SK-N-MC (cell line): ENCODE results near the gene SPIRE1.
"Not testable (repeated sequence)": the region's sequence is repeated elsewhere in the genome, so short reads cannot be mapped to it uniquely, and the experiment has no call there.

ENCODE experiments used
- DNase-seq: peaks from one replicate; pipeline ENCODE4 v3.0.0-alpha.2; 2011; ENCODE audit warnings: low read depth, low spot score
- H3K27ac ChIP-seq: fragments of 200-600 bp; sonication (generic); 2 replicates; pipeline ENCODE4 v1.5.1; 2016; ENCODE audit warnings: mixed run types
- H3K36me3 ChIP-seq: fragments of 200-600 bp; sonication (generic); 2 replicates; pipeline ENCODE4 v1.6.1; 2017; ENCODE audit warnings: antibody characterized with exemption, low read length, mixed read lengths; ENCODE audit not compliant: insufficient read depth
- H3K4me3 ChIP-seq: fragments of 200-600 bp; sonication (generic); 2 replicates; pipeline ENCODE4 v1.5.1; 2016
- H3K9ac ChIP-seq: fragments of 200-600 bp; sonication (generic); 2 replicates; pipeline ENCODE4 v1.8.0; 2017; ENCODE audit warnings: mixed run types, mixed read lengths; ENCODE audit not compliant: insufficient read length
- H3K9me3 ChIP-seq: fragments of 200-600 bp; sonication (generic); 2 replicates; pipeline ENCODE4 v1.6.1; 2017; ENCODE audit warnings: low read depth, mild to moderate bottlenecking, antibody characterized with exemption, low read length, moderate library complexity, mixed read lengths
- EZH2 ChIP-seq: fragments of 200-600 bp; sonication (generic); IDR thresholded peaks from one replicate; pipeline ENCODE4 v1.6.1; 2017; ENCODE audit warnings: antibody characterized with exemption
- FOXP2 ChIP-seq: optimal IDR thresholded peaks from 2 replicates; pipeline ENCODE3; 2011; ENCODE audit warnings: mild to moderate bottlenecking, moderate library complexity; ENCODE audit not compliant: insufficient read depth; ENCODE audit errors: extremely low read length, control extremely low read depth
- POLR2AphosphoS5 ChIP-seq: IDR thresholded peaks from 2 replicates; pipeline ENCODE4 v1.6.1; 2012; ENCODE audit warnings: mild to moderate bottlenecking, low read depth, low read length, borderline replicate concordance

SPIRE1 gene

DNA sequence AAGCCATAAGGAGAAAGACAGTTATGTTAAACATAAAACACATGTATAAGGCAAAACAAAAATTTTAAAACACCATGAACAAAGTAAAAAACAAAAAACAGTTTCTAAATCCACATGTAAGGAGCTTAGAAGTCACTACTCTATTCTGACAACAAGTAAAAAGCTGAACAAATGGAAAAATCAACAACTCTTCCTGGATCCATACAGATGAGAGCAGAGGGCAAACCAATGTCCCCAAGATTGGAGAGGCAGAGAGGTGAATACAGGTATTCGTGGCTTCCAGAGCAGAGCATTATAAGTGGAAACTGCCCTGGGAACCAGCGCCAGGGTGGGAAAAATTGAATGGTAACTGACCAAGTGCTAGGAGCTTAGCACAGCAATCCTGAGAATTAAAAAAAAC, 93.5 kb downstream of the SPIRE1 start:
- Histone ChIP-seq H3K27ac (no peak overlapping the region), H3K4me3 (no peak overlapping the region), H3K9me3 (no peaks in the 10 kb centered on the region), H3K36me3 (no peaks in the 10 kb centered on the region), H3K9ac (no peak overlapping the region)
- DNase-seq: no peak
- no peak for TF ChIP-seq POLR2AphosphoS5
- no peak for TF ChIP-seq FOXP2
- TF ChIP-seq EZH2: no peak

DNA sequence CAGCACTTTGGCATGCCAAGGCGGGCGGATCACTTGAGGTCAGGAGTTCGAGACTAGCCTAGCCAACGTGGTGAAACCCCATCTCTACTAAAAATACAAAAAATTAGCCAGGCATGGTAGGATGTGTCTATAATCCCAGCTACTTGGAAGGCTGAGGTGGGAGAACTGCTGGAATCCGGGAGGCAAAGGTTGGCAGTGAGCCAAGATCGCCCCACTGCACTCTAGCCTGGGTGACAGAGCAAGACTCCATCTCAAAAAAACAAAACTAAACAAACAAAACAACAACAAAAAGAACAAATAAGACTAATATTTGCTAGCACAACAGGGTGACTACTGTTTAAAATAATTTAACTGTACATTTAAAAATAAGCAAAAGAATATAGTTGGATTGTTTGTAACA, 97.3 kb downstream of the SPIRE1 start:
- not testable (repeated sequence) for H3K36me3 ChIP-seq, H3K9me3 ChIP-seq, H3K27ac ChIP-seq, H3K9ac ChIP-seq, H3K4me3 ChIP-seq, DNase-seq

DNA sequence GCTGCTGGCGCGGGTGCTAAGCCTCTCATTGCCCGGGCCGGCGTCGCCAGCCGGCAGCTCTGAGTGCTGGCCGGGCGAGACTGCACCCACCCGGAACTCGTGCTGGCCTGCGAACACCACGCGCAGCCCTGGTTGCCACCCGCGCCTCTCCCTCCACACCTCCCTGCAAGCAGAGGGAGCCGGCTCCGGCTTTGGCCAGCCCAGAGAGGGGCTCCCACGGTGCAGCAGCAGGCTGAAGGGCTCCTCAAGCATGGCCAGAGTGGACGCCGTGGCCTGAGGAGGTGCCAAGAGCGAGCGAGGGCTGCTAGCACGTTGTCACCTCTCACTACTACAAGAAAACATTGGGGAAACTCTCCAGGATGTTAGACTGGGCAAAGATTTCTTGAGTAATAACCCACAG, 98.6 kb downstream of the SPIRE1 start:
- Histone ChIP-seq H3K4me3 (no peak overlapping the region), H3K36me3 (no peaks in the 10 kb centered on the region), H3K9ac (no peak overlapping the region), H3K9me3 (0 out of 2 replicates have a peak, but pooled peaks cover 2% of the 10 kb centered on the region), H3K27ac (no peak overlapping the region)
- TF ChIP-seq FOXP2: no peak
- TF ChIP-seq POLR2AphosphoS5: no peak
- TF ChIP-seq EZH2: no peak
- DNase-seq: no peak

DNA sequence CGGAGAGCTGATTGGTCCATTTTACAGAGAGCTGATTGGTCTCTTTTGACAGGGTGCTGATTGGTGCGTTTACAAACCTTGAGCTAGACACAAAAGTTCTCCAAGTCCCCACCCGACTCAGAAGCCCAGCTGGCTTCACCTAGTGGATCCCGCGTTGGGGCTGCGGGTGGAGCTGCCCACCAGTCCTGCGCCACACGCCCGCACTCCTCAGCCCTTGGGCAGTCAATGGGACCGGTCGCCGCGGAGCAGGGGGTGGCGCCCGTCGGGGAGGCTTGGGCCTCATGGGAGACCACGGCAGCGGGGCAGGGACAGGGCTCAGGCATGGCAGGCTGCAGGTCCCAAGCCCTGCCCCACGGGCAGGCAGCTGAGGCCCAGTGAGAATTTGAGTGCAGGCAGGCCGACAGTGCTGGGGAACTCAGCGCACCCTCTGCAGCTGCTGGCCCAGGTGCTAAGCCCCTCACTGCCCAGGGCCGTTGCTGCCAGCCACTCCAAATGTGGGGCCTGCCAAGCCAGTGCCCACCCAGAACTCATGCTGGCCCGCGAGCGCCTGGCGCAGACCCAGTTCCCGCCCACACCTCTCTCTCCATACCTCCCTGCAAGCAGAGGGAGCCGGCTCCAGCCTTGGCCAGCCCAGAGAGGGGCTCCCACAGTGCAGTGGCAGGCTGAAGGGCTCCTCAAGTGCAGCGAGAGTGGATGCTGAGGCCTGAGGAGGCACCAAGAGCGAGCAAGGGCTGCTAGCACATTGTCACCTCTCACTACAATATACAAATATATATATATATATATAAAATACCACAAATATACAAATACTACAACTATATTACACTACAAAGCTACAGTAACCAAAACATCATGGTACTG, 100.7 kb downstream of the SPIRE1 start:
- H3K36me3 ChIP-seq: no peaks in the 10 kb centered on the region
- DNase-seq: no peak
- TF ChIP-seq POLR2AphosphoS5: no peak
- no peak for TF ChIP-seq EZH2
- no peak for TF ChIP-seq FOXP2

DNA sequence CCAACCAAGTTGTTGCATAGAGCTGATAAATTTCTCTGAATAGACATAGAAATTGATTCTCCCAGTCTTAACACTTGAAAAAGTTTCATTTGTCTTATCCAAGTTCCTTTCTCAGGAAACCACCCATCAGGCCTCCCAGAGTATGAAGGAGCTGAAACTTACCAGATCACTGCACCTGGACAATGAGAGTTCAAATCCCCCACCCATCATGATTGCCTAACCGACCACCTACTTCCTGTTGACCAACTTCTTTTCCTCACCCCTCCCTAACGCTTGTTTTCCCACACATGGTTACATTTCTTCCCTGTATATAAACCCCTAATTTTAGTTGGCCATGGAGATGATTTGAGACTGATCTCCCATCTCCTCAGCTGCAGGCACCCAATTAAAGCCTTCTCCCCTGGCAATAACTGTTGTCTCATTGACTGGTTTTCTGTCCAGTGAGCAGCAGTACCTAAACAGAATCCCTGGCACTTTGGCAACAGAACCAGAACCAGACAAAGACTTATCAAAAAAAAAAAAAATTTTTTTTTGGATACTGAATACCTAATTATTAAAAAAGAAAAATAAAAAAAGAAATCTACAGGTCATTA, 103.0 kb downstream of the SPIRE1 start:
- Histone ChIP-seq H3K36me3 (no peaks in the 10 kb centered on the region), H3K4me3 (no peak overlapping the region), H3K9me3 (0 out of 2 replicates have a peak, but pooled peaks cover 2% of the 10 kb centered on the region), H3K27ac (no peak overlapping the region), H3K9ac (no peak overlapping the region)
- no peak for DNase-seq
- no peak for TF ChIP-seq FOXP2
- no peak for TF ChIP-seq POLR2AphosphoS5
- no peak for TF ChIP-seq EZH2

More for the DNA sequence above, 100.7 kb downstream of the SPIRE1 start:
- no peak overlapping the region for H3K9ac ChIP-seq
- no peak overlapping the region for H3K27ac ChIP-seq
- H3K4me3 ChIP-seq: no peak overlapping the region
- 0 out of 2 replicates have a peak, but pooled peaks cover 2% of the 10 kb centered on the region for H3K9me3 ChIP-seq

DNA sequence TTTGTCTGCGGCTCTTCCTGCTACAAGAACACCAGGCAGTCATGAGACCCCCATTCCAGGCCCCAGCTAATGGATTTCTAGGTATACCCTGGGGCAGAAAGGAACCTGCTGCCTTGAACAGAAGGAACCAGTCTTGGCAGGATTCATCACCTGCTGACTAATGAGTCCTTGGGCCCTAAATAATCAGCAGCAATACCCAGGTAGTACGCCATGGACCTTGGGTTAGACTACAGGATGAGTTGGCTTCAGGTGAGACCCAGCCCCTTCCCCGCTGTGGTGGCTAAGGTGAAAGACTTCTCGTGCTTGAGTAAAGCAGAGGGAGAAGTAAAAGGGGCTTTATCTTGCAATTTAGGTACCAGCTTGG, 105.0 kb downstream of the SPIRE1 start:
- Histone ChIP-seq H3K9ac (no peak overlapping the region), H3K36me3 (no peaks in the 10 kb centered on the region), H3K9me3 (0 out of 2 replicates have a peak, but pooled peaks cover 2% of the 10 kb centered on the region), H3K4me3 (no peak overlapping the region), H3K27ac (no peak overlapping the region)
- DNase-seq: no peak
- TF ChIP-seq FOXP2 (no peak), EZH2 (no peak), POLR2AphosphoS5 (no peak)

DNA sequence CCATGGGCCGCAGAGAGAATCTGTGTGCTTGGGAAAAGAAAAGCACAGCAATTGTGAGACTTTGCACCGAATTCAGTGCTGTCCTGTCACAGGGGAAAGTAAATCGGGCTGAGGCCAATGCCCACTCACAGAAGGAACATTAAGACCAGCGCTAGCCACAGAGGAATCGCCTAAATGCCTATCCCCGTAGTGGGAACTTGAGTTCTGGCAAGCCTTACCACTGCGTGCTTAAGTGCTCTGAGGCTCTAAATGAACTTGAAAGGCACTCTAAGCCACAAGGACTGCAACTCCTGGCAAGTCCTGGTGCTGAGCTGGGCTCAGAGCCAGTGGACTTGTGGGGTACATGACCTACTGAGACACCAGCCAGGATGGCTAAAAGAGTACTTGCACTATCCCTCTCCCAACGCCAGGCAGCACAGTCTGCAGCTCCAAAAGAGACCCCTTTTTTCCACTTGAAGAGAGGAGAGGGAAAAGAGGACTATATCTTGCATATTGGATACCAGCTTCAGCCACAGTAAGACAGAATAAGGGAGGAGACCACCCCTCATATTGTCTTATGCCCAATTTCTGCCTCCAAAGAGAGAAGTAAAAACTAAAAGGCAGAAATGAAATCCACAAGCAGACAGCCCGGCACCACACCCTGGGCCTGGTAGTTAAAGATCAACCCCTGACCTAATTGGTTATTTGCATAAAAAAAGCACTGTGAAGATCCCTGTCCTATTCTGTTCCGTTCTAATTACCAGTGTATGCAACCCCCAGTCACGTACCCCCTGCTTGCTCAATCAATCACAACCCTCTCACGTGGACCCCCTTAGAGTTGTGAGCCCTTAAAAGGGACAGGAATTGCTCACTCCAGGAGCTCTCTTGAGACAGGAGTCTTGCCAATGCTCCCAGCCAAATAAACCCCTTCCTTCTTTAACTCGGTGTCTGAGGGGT, 105.7 kb downstream of the SPIRE1 start:
- H3K27ac ChIP-seq, H3K9ac ChIP-seq, H3K36me3 ChIP-seq, H3K4me3 ChIP-seq, DNase-seq, H3K9me3 ChIP-seq: not testable (repeated sequence)

DNA sequence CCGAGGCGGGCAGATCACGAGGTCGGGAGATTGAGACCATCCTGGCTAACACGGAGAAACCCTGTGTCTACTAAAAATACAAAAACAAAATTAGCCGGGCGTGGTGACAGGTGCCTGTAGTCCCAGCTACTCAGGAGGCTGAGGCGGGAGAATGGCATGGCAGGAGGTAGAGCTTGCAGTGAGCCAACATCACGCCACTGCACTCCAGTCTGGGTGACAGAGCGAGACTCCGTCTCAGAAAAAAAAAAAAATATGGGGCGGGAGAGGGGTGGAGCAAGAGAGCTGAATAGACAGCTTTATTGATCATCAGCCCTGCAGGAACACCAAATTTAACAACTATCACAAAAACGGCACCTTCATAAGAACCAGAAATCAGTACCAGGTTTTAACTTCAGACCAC, 106.4 kb downstream of the SPIRE1 start:
- H3K9me3 ChIP-seq, H3K4me3 ChIP-seq, H3K9ac ChIP-seq, H3K27ac ChIP-seq, H3K36me3 ChIP-seq, DNase-seq: not testable (repeated sequence)

DNA sequence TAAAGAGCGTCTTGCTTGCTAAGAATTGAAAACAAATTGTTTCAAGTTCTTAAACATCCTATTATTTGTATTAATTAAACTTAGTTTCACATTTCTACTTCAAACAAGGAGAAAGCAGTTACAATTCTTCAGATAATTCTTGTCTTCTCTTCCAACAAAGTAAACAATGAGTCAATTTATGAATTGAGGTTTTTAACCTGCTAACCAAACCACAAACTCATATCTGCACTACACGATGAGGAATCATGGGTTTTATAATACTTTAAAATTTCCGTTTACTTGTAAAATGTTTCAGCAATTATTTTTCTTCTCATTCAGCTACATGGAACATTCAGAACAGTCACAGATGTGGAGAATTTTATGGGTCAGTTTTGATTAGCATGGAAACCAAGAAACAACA, 114.2 kb downstream of the SPIRE1 start:
- Histone ChIP-seq H3K9ac (no peak overlapping the region), H3K27ac (no peak overlapping the region), H3K36me3 (no peaks in the 10 kb centered on the region), H3K4me3 (no peak overlapping the region), H3K9me3 (no peaks in the 10 kb centered on the region)
- TF ChIP-seq FOXP2: no peak
- no peak for DNase-seq
